HUES6 (cell line): Measurements from ENCODE around the gene BOD1L1.
A peak's percentile ranks its signal among the peaks of the same experiment; 100 is the strongest.

Experiments
- H3K27ac ChIP-seq: 2 replicates; pipeline ENCODE4 v1.7.0; 2013; ENCODE audit warnings: low read depth, mild to moderate bottlenecking, low read length, inconsistent platforms
- H3K27me3 ChIP-seq: 2 replicates; pipeline ENCODE4 v1.6.1; 2013; ENCODE audit warnings: low read length; ENCODE audit not compliant: control insufficient read depth, insufficient read depth
- H3K36me3 ChIP-seq: 2 replicates; pipeline ENCODE4 v1.6.1; 2013; ENCODE audit warnings: low read length; ENCODE audit not compliant: control insufficient read depth, insufficient read depth
- H3K4me1 ChIP-seq: 2 replicates; pipeline ENCODE4 v1.6.1; 2013; ENCODE audit warnings: low read length; ENCODE audit not compliant: control insufficient read depth, insufficient read depth
- H3K4me3 ChIP-seq: 2 replicates; pipeline ENCODE4 v1.5.1; 2013; ENCODE audit warnings: low read depth, low read length
- H3K9ac ChIP-seq: one replicate; pipeline ENCODE4 v1.6.1; 2013; ENCODE audit warnings: mild to moderate bottlenecking, low read length
- H3K9me3 ChIP-seq: 2 replicates; pipeline ENCODE4 v1.6.1; 2013; ENCODE audit warnings: low read depth, low read length; ENCODE audit not compliant: control insufficient read depth, insufficient read depth

The BOD1L1 gene

GRCh38 chr4:13537832-13538177 lies 89.7 kb downstream of the BOD1L1 start:
- H3K4me1 ChIP-seq = peaks cover 65% of the 10 kb centered on the region
- no peak overlapping the region for H3K9ac ChIP-seq
- H3K9me3 ChIP-seq = no peaks in the 10 kb centered on the region
- H3K4me3 ChIP-seq = peak overlapping the region; percentile 21; the same call in 1 of the 2 replicates
- peaks cover 100% of the 10 kb centered on the region for H3K27me3 ChIP-seq
- no peaks in the 10 kb centered on the region for H3K36me3 ChIP-seq
- no peak overlapping the region for H3K27ac ChIP-seq

DNA sequence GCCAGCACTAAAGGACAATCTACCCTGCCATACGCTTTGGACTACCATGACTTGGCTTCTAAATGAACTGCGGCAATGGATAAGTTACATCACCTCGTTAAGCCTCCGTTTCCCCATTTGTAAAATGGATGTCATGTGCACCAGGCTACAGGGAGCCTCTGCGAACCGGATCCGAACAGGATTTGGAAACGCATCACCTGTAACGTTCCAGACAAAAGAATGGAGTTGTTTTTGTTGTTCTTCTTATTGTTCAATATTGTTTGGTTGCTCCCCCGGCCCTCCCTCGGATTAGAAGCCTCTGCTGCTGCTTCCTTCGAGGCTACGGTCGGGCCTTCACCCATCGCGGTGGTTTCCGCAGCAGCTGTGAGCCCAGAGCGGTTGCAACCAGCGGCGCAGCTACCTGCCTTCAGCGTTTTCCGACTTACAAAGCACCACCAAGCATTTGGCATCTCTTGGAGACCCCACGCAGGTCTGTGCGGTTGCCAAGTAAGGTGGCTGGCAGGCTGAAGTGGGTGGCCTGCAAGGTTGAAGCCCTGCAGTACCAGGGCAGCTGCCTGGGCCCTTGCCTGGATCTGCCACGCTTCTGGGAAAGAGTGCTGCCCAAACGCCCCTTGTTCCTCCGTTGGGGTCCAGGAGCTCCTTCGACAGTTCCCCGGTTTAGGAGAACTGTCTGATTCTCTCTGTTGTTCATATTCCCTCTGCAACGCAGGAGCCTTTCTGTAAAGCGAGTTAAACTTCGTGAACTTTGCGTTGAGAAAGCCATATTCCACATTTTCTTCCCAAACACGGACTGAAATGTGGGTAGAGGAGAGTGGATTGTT lies 90.3 kb downstream of the BOD1L1 start:
- Histone ChIP-seq H3K9me3 (no peaks in the 10 kb centered on the region), H3K27me3 (peaks cover 100% of the 10 kb centered on the region), H3K4me3 (peak overlapping the region; percentile 21; the same call in 1 of the 2 replicates), H3K4me1 (peaks cover 67% of the 10 kb centered on the region), H3K36me3 (no peaks in the 10 kb centered on the region), H3K9ac (no peak overlapping the region), H3K27ac (no peak overlapping the region)

DNA sequence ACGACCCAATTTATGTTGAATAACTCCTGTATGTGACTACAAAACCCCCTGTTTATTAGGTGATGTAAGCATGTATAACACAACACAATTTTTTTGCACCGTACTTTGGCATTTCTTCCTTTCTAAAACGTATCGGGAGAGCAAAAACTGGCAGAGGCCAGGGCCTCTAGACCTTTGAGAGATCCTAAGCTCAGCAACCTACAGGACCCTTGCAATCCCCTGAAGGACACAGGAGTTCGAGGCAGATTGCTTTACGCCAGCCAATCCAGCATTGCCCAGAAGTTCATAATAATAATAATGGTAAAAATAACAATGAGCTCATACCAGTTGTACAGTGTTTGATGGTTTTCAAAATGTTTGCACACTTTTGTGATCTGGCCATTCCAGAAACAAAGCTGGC lies 90.9 kb downstream of the BOD1L1 start:
- Histone ChIP-seq H3K36me3 (no peaks in the 10 kb centered on the region), H3K9me3 (no peaks in the 10 kb centered on the region), H3K27me3 (peaks cover 100% of the 10 kb centered on the region), H3K9ac (no peak overlapping the region), H3K27ac (no peak overlapping the region), H3K4me3 (no peak overlapping the region), H3K4me1 (peaks cover 67% of the 10 kb centered on the region)

GRCh38 chr4:13535708-13536361 lies 91.7 kb downstream of the BOD1L1 start:
- no peak overlapping the region for H3K27ac ChIP-seq
- H3K9me3 ChIP-seq = no peaks in the 10 kb centered on the region
- peaks cover 100% of the 10 kb centered on the region for H3K27me3 ChIP-seq
- no peaks in the 10 kb centered on the region for H3K36me3 ChIP-seq
- H3K4me3 ChIP-seq = peak overlapping the region; percentile 44
- peaks cover 66% of the 10 kb centered on the region for H3K4me1 ChIP-seq
- H3K9ac ChIP-seq = no peak overlapping the region

GRCh38 chr4:13535118-13535517 lies 92.4 kb downstream of the BOD1L1 start:
- peaks cover 100% of the 10 kb centered on the region for H3K27me3 ChIP-seq
- H3K4me3 ChIP-seq = peak overlapping the region; percentile 47; the same call in 1 of the 2 replicates
- peaks cover 70% of the 10 kb centered on the region for H3K4me1 ChIP-seq
- no peaks in the 10 kb centered on the region for H3K36me3 ChIP-seq
- no peak overlapping the region for H3K27ac ChIP-seq
- no peak overlapping the region for H3K9ac ChIP-seq
- H3K9me3 ChIP-seq = no peaks in the 10 kb centered on the region

- Histone ChIP-seq H3K4me3 (peak overlapping the region; percentile 47), H3K9me3 (no peaks in the 10 kb centered on the region), H3K9ac (no peak overlapping the region), H3K4me1 (peaks cover 73% of the 10 kb centered on the region), H3K36me3 (no peaks in the 10 kb centered on the region), H3K27ac (no peak overlapping the region), H3K27me3 (peaks cover 100% of the 10 kb centered on the region)
These were observed 93.0 kb downstream of the BOD1L1 start for GRCh38 chr4:13534344-13535063.

GRCh38 chr4:13533670-13534343 lies 93.7 kb downstream of the BOD1L1 start:
- H3K9me3 ChIP-seq = no peaks in the 10 kb centered on the region
- H3K27me3 ChIP-seq = peaks cover 100% of the 10 kb centered on the region
- no peak overlapping the region for H3K4me3 ChIP-seq
- no peak overlapping the region for H3K9ac ChIP-seq
- no peaks in the 10 kb centered on the region for H3K36me3 ChIP-seq
- H3K27ac ChIP-seq = no peak overlapping the region
- H3K4me1 ChIP-seq = peaks cover 68% of the 10 kb centered on the region

GRCh38 chr4:13531625-13531998 lies 95.9 kb downstream of the BOD1L1 start:
- Histone ChIP-seq H3K4me1 (peaks cover 65% of the 10 kb centered on the region), H3K27ac (no peak overlapping the region), H3K27me3 (peaks cover 100% of the 10 kb centered on the region), H3K4me3 (peak overlapping the region; percentile 47), H3K36me3 (no peaks in the 10 kb centered on the region), H3K9me3 (no peaks in the 10 kb centered on the region), H3K9ac (peak overlapping the region; percentile 27)

- no peaks in the 10 kb centered on the region for H3K9me3 ChIP-seq
- no peaks in the 10 kb centered on the region for H3K36me3 ChIP-seq
- peaks cover 100% of the 10 kb centered on the region for H3K27me3 ChIP-seq
- H3K27ac ChIP-seq = no peak overlapping the region
- H3K4me3 ChIP-seq = peak overlapping the region; percentile 47
- H3K4me1 ChIP-seq = peaks cover 63% of the 10 kb centered on the region
- H3K9ac ChIP-seq = peak overlapping the region; percentile 27
These were observed 96.5 kb downstream of the BOD1L1 start for GRCh38 chr4:13530823-13531624.
